ENCODE data around the gene CCDC169.
A peak's percentile ranks its signal among the peaks of the same experiment; 100 is the strongest.

- TF ChIP-seq CTCF (conservative IDR thresholded peaks at IDR 0.05) (peak; percentile 96), EZH2 (IDR thresholded peaks at IDR 0.05; ENCODE audit: low read depth) (no peak)
Measured at GRCh38 chr13:36346222-36347083, 48.8 kb upstream of the CCDC169 start, which contains the start of gene SPART.

Measured in PC-9 (cell line).